HG03196 (cell line): Measurements from ENCODE around the gene COPS8.

Experiments used
- ATAC-seq: cut with Tn5 transposase; IDR thresholded peaks from one replicate; pipeline ENCODE4 v1.9.1; 2021; ENCODE audit not compliant: unreplicated experiment

The COPS8 gene

DNA sequence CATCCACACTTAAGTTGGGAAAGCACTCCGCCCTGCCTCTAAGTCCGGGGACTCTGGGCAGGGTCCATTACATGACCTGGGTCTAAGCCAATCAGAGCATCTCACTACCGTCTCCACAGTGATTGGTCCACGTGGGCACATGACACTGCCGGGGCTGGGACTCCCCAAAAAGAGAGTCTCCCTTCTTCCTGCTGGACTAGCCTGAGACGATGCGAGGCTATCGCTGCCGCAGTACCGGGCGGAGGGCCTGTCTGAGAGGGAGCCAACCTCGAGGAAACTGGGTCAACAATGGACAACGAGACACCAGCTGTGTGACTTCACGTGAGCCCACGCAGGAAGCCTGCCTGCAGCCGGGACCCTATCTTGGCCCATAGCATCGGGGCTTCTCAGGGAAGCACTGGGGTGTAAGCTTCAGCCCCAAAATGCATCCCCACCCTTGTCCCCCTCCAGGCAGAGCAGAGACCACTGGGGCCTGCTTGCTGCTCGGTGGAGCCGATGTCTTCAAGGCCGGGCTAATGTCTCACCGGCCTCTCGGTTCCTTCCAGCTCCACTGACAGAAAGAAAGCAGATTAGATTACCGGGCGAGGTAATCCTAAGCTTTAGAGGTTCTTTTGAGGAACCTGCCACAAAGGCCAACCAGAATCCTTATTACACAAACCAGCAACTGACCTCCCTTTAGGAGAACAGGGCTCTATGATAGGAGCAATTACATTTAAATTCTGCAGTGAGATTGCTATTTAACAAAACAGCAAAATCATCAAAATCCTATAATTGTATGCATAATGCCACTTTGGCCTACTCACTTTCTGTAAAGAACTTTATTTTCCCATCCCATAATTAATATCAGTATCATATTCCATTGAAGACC is 21.3 kb upstream of the COPS8 start:
- ATAC-seq: no peak

DNA sequence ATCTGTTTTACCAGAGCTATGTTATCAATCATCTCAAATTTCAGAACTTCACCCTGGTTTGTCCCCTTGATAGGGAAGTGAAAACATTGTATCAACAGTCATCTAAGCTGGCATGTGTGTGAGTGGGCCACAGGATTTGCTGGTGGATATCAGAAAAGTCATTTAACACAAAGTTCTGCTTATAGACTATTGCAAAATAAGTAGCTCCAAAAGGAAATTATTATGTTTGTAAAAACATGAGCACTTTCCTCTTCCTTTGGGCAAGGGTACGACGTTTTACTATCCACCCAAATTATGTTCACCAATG is 20.7 kb upstream of the COPS8 start:
- ATAC-seq: no peak

DNA sequence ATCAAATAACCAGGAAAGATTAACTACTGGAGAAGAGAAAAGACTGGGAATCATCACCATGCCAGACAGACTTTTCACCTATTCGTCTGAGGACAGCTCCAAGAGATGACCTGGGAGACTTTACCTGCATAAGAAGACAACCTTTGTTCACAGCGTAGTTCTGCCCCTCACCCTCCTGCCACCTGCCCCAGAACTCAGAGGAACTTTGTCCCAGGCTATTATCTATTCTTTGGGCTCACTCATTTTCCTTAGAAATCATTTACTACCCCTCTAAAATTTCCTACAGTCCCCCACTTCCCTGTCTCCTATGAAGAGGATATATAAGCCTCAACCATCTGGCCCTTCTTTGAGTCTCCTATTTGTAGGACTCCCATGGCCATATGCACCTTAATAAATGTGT is 19.3 kb upstream of the COPS8 start:
- no peak for ATAC-seq

DNA sequence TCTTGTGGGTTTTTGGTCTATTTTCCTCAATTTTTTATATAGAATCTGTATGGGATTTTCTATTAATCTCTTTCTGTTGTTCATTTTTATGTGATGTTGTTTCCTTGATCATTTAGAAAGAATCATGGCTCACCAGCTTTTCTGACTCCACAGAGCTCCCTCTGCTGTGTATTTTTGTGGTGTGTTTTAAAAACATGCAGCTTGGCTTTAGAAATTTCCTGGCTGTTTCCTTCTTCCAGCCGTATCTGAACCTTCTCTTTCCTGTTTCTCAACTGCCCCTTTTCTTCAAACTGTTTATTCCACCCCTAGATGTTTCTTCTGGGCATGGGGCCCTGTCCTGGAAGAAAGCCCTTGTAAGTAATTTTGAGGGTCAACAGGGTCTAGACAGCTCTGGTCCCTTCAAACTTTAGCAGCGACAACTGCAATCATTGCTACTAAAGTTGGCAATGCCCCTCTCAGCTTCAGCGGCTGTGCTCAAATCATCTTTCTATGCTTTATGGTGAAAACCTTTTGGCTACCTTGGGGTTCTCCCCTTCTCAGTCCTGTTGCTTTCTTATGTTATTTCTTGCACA is 17.6 kb upstream of the COPS8 start:
- no peak for ATAC-seq

DNA sequence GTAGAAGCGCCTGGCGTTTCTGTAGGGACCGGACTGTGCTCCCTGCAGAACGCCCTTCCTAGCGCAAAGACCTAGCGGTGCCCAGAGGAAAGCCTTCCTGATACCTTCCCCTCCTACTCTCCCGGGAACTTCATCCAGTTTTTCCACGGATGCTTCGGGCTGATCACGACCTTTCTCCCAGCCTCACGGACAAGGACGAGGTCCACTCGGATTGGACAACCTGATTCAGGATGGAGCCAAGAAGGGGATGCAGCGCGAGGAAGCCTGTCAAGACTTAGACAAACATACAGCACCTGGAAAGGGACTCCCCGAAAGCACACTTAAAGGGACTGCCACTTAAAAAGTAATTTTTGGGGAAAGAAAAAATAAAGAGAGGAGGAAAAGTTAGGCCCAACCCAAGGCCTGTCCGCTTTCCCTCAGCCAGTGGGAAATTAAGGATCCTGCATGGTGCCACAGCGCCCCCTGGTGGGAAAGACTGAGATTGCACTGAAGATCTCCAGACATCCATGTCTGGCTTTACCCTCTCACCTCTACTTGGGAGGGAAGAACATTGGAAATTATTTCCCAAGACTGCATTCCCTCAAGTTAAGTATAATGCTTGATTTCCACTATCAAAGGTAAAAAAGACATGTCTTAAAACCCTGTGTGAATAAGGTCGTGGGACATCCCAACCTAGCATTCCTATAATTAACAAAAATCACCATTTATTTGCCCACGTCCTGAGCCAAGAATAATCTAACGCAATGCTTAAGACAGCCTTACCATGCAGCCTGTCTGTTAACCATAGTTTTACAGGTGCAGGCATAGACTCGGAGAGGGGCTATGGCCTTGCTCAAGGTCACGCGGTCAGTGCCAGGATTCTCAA is 13.4 kb upstream of the COPS8 start:
- ATAC-seq: no peak

DNA sequence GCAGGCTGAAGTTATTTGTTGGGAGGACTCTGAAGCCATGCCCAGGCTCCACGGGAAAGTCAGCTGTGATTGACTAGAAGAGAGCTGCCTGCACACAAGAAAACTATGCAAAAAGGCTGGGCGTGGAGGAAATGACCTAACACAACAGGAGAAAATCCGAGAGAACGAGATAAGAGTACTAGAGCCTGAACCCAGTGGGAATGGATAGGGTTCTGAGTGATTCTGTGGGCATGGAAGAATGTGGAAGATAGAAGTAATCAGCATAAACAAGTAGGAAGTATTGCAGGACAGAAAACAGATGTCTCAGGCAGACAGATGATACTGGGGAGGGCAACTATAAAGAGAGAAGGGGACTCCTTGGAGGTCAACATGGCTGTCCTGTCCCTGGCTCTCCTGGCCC is 12.1 kb upstream of the COPS8 start:
- ATAC-seq: no peak

DNA sequence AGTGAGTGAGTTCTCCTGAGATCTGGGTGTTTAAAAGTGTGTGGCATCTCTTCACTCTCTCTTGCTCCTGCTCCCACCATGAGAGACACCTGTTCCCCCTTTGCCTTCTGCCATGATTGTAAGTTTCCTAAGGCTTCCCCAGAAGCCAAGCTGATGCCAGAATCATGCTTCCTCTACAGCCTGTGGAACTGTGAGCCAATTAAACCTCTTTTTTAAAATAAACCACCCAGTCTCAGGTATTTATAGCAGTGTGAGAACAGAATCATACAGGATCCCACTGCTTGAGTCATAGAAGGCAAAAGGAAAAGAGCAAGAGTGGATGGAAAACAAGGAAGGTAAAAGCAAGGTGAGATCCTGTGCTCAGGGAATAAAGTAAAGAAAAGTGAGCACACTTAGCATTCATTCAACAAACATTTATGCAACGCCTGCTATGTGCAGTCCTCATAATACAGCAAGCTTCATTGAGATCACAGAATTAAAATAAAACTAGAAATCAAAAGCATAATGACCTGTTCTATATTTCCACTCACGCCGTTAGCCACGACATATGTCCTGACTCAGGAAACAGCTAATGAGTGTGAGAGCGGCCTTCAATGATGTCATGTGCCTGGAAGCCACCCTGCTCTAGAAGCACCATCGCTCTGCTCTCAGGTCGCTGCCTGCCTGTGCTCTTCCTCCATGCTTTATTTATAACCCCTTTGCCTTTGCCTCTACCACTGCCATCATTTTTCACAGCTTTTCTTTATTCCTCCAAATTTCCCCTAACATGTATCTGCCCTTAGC is 11.3 kb upstream of the COPS8 start:
- ATAC-seq: no peak

DNA sequence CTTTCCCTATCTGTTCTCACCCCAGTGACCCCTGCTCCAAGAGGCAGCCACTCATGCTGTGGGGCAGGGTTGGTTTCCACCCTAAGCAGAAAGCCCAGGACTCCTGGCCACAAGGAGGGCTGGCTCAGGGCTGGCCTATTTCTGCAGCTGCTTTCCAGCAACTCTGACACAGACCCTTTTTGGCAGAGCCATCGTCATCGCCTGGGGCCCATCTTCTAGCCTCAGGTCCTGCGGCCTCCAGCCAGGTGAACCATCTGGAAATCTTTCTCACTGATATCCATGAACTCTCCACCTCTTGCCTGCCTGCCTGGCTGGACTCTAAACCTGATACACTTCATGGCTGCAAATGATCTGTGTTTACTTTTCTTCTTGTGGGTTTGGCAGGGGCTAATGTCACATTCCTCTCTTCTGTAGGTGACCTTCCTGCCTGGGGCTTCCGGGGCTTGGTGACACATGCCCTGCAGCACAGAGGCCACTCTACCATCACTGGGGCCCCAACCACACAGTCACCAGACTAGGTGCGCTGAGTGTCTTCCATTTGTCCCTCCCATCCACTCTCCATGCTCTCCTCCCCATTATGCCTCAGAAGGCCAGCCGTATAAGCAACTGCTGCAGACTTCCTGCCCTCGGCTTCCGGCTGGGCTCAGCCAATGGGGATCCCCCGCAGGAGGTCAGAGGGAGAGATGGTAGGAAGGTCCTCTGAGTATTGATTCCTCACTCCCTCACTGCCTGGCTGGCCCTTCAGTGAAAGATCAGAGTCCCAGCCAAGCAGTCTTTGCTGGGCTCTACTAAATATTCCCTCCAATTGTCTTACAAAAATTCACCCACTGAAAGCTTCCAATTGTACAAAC is 9.7 kb upstream of the COPS8 start:
- ATAC-seq: no peak

DNA sequence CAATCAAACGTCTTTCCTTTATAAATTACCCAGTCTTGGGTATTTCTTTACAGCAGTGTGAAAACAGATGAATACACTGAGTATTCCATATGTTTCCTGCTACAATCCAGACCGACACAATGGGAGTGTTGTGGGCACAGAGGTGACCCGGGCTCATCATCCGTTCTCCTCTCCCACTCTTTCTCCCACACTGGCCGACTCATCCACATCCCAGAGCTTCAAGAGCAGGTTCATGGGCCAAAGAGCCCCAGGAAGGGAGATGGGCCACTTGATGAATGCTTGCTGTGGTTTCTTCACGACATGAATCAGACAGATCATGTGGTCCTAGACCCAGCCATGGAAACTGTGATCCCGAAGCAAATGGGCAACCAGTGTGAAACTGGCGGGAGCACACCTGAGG is 4.1 kb upstream of the COPS8 start:
- ATAC-seq: no peak

DNA sequence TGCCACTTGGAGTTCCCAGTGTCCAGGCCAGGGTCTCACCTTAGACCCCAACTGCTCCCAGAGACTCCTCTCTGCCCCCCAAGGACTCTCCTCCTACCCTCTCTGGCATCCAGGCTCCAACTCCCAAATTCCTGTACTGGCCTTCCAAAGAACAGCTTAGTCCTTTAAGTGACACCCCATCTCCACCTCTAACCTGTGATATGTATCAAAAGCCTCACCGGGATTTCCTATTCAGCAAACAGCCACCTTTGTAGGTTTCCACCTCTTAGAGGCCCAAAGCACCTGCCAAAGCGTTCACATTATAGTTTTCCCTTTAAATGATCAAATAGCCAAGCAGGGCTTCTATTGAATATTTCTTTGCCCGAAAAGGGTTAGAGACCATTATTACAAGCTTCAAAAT is 2.7 kb upstream of the COPS8 start:
- no peak for ATAC-seq

DNA sequence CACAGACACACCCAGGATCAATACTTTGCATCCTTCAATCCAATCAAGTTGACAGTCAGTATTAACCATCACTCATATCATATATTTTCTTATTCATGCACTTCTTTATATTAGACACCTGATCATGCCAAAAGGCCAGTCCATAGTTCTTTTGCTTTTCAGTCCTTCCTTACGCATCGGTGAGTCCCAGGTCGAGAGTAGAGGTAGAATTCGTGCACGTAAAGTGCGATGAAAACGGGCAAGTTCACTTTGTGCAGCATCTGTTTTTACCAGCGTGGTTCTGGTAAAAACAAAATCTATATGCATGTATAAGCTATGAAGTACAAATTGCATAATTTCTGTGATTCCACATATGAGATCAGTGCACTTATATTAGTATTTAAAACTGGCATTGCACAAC is 1.2 kb upstream of the COPS8 start:
- no peak for ATAC-seq

DNA sequence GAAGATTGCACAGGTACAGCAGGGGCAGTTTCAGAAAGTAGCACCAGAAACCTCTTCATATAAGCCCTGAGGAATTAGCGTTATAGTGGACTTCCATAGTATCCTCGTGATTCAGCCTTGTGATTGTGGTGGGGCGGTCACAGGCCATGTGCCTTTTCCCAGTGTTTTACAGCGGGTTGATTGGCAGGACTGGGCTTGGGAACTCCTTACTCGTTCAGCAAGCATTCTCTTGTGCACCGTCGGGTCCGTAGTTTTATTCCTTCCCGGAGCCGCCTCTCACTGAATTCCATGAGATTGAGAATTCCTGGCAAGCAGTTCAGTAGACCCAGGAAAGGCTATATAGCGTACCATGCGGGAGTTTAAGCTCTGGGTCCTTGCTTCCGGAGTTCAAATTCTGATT is 5.2 kb downstream of the COPS8 start:
- no peak for ATAC-seq

DNA sequence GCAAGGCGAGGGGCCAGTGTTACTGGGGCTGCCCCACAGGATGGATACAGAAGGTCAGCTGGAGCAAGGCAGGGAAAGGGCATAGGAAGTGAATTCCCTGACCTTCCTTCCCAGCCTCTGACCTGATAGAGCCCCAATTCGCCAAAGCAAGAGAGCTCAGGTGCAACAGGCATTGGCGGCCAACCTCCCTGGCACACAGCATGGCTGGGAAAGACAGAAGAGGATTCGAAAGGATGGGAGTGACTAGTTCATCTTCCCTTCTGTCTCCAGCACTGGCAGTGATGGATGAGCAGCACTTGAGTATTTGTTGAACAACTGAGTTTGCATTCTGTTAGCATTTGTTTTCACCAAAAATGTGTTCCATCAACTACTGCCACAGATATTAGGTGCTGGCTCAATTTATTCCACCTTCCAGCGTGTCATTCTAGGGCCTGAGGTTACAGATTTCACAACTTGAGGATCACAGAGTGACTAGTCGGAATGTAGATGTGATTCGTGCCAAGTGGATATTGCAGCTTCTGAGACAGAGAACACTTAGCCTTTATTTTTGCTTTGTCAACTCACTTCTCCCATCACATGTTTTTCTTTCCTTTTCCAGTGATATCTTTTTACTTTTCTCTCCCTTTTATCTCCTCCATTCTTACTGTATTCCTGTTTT is 6.2 kb downstream of the COPS8 start:
- no peak for ATAC-seq

DNA sequence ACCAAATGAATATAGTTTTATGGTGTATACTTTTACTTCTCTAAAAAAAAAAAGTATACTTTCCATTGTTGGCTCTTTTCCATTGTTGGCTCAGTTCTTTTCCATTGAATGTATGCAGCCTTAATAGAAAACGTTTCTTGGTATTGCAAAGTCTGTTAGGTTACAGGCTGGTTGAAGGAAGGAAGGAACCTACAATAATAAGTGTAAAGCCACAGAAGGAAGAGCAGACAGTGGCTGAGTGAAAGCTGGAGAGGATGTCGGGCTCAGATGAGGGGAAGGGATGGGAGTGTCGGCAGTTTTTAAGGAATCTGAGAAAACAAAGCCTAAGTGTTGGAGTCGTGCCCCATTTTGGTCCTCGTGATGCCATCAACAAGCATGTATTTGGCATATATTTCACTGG is 6.8 kb downstream of the COPS8 start:
- ATAC-seq: no peak

DNA sequence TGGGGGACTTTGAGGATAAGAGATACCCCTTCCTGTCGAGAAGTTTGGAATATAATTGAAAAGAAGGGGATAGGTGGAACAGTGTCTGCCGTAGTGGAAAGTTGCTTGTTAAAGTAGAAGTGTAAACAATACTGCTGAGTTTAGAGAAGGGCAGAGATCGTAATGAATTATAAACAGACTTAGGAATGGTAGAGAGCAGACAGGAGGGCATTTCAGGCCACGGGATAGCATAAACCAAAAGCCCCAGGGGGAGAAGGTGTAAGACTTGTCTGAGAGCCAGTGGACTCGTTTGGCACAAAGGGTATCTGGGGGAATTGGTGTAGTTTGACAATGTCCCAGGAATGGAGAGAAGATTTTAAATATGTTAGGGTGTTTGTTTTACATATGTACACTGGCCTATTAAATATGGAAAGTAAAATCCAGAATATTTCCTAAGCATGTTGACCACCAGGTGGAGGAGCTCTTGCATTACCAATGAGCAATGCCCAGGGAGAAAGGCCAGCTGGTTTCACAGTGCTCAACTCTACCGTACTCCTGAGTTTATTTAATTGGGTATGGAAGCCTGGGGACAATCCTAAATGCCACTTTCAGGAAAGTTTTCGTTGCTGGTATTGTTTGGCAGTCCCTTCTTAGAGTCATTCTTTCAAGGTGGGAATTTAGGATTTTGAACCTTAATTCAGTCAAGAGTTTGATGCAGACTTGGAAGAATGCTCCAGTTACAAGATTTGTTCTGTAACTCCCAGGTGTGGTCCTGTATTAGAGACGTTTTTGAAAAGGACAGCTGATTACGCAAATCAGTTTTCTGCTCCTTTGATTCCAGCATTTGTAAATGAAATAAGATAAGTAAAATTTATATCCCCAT is 7.5 kb downstream of the COPS8 start:
- no peak for ATAC-seq

DNA sequence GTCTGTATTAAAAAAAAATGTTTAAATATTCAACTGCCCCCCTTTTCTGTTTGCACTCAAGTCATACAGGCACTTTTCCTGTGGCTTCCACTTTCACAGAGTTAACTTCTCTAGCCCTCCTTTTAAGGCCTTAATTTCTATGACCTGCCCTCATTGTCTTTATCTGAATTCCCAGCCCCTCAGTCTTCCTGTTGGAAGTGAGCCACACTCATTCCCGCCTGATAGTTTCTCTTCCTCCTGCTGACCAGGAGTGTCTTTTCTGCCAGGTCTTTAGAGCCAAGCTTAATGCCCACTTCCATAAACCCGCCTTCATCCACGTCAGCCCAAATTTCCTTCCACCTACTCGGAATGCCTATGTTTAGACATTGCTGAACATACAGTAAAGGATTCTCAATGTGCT is 10.5 kb downstream of the COPS8 start:
- ATAC-seq: no peak

DNA sequence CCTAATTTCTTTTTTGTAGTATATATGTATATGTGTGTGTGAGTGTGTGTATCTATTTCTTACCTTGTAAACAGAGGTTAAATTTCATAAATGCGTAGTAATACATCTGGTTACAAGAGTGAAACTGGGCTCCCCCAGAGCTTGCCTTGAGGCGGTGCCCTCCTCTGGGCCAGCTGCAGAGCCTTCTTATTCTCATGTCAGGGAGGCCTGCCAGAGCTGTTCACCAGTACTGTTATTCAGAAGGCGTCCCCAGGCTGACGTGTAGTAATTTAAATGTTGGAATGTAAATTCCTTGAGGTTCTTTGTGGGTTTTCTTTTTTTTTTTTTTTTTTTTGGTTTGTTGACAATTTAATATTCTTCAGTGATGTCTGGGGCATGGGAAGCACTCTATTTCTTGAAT is 11.2 kb downstream of the COPS8 start:
- ATAC-seq: no peak

DNA sequence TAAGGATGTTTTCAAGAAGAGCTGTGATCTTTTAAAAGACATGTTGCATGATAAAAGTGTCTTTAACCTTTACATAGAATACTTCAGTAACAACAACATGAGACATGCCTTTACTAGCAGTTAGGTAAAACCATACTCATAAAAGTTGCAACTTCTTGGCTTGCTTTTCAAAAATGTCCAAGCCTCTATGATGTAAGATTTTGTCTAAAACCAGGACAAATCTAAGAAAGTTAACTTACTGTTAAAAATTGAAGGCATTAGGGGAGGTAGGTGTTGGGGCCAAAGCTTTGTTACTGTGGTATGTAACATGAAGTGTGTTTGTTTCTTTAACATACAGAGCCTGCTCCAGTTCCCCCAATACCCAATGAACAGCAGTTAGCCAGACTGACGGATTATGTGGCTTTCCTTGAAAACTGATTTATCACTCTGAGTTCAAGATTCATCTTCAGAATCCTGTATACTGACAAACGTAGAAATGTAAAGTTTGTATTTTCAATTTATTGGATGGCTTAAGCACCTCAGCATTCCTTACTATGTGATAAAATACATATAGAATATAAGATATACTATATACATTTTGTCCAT is 11.7 kb downstream of the COPS8 start:
- ATAC-seq: no peak
